GM23248 (cell line): ENCODE data around the gene BAG1. TPM values are rescaled to one million over a fixed set of nuclear protein-coding genes. Genes with fewer than 3 reads are reported as not detected.

Experiments used
- DNase-seq: peaks from one replicate; pipeline ENCODE4 v3.0.0-alpha.2; 2015
- H2AFZ ChIP-seq: fragments of 200-600 bp; sonication (generic); 2 replicates; pipeline ENCODE4 v1.6.1; 2016; ENCODE audit warnings: antibody characterized with exemption
- H3F3A ChIP-seq: fragments of 200-600 bp; sonication (generic); 2 replicates; pipeline ENCODE4 v1.6.1; 2016; ENCODE audit warnings: mild to moderate bottlenecking, antibody characterized with exemption, mixed run types; ENCODE audit not compliant: insufficient read depth
- H3K27ac ChIP-seq: fragments of 200-600 bp; sonication (generic); 2 replicates; pipeline ENCODE4 v1.5.1; 2016; ENCODE audit warnings: mild to moderate bottlenecking
- H3K27me3 ChIP-seq: fragments of 200-600 bp; sonication (generic); replicated peaks from 2 replicates; pipeline ENCODE4 v1.6.1; 2016; ENCODE audit warnings: mild to moderate bottlenecking; ENCODE audit not compliant: insufficient read depth
- H3K36me3 ChIP-seq: fragments of 200-600 bp; sonication (generic); 2 replicates; pipeline ENCODE4 v1.6.1; 2016; ENCODE audit warnings: low read depth, mild to moderate bottlenecking
- H3K4me1 ChIP-seq: fragments of 200-600 bp; sonication (generic); 2 replicates; pipeline ENCODE4 v1.6.1; 2016; ENCODE audit warnings: mild to moderate bottlenecking; ENCODE audit not compliant: insufficient read depth
- H3K4me2 ChIP-seq: fragments of 200-600 bp; sonication (generic); one replicate; pipeline ENCODE4 v1.6.1; 2016; ENCODE audit warnings: mild to moderate bottlenecking; ENCODE audit not compliant: unreplicated experiment
- H3K4me3 ChIP-seq: fragments of 200-600 bp; sonication (generic); 2 replicates; pipeline ENCODE4 v1.5.1; 2016; ENCODE audit warnings: mild to moderate bottlenecking
- H3K79me2 ChIP-seq: fragments of 200-600 bp; sonication (generic); 2 replicates; pipeline ENCODE4 v1.6.1; 2016; ENCODE audit warnings: mild to moderate bottlenecking; ENCODE audit not compliant: insufficient read depth
- H3K9ac ChIP-seq: fragments of 200-600 bp; sonication (generic); 2 replicates; pipeline ENCODE4 v1.6.1; 2016; ENCODE audit warnings: mild to moderate bottlenecking
- H3K9me2 ChIP-seq: fragments of 200-600 bp; sonication (generic); 2 replicates; pipeline ENCODE4 v1.6.1; 2016; ENCODE audit warnings: mixed run types, mild to moderate bottlenecking, moderate library complexity; ENCODE audit not compliant: insufficient read depth
- H3K9me3 ChIP-seq: fragments of 200-600 bp; sonication (generic); one replicate; pipeline ENCODE4 v1.6.1; 2017; ENCODE audit warnings: low read depth
- H4K20me1 ChIP-seq: fragments of 200-600 bp; sonication (generic); 2 replicates; pipeline ENCODE4 v1.6.0; 2016; ENCODE audit not compliant: insufficient read depth
- EZH2 ChIP-seq: fragments of 200-600 bp; sonication (generic); IDR thresholded peaks from 2 replicates; pipeline ENCODE4 v1.6.1; 2018; ENCODE audit warnings: antibody characterized with exemption, mild to moderate bottlenecking; ENCODE audit not compliant: insufficient read depth, poor library complexity, severe bottlenecking
- EZH2phosphoT487 ChIP-seq: fragments of 200-600 bp; sonication (generic); IDR thresholded peaks from 2 replicates; pipeline ENCODE4 v1.6.1; 2018; ENCODE audit warnings: antibody characterized with exemption, moderate library complexity, mild to moderate bottlenecking, low read depth; ENCODE audit not compliant: insufficient read depth
- WGBS, 2 experiments: methylation state at CpG; one replicate each; pipeline ENCODE4 v1.1.6; 2015 to 2017; ENCODE audit warnings: low lambda C conversion rate in 2 of 2, low coverage in 1 of 2; ENCODE audit errors: missing lambda C conversion rate in 2 of 2; 5-methylcytosine and 5-hydroxymethylcytosine counted together
- in situ Hi-C: fragments of 300-500 bp; cut with MboI; formaldehyde crosslinking; loops from 2 replicates; pipeline ENCODE4 v1.15.0; 2020
- polyA plus RNA-seq: library from polyadenylated mRNA; unstranded; fragments of >200 nt; fragmentation: Nextera tagmentation; extraction: Ambion mirVana; gene quantifications from 2 replicates; pipeline ENCODE4 v1.2.1, GENCODE V29; 2016
- total RNA-seq: library from RNA; depleted of rRNA; stranded (reverse); fragments of >200 nt; shearing (Covaris generic); gene quantifications from 2 replicates; pipeline ENCODE4 v1.2.3, GENCODE V29; 2014

BAG1 gene
- total and polyA plus RNA-seq, 2 experiments from 2014 or later, result 38.2 to 49.7 TPM

GRCh38 chr9:33277484-33277883 lies 13.0 kb upstream of the BAG1 start:
- H2AFZ ChIP-seq, result no peak overlapping the region

GRCh38 chr9:33273972-33274328 lies 9.4 kb upstream of the BAG1 start:
- 96 to 98% methylated on average over 2 of the region's 2 CpGs for WGBS, 2 experiments
- DNase-seq, result peak; percentile 23
- Histone ChIP-seq H3K79me2 (peaks cover 35% of the 10 kb centered on the region), H3K9ac (no peak overlapping the region), H2AFZ (no peak overlapping the region), H3F3A (0 out of 2 replicates have a peak, but pooled peaks cover 8% of the 10 kb centered on the region), H4K20me1 (no peaks in the 10 kb centered on the region), H3K4me3 (no peak overlapping the region), H3K9me3 (no peaks in the 10 kb centered on the region), H3K27ac (no peak overlapping the region), H3K36me3 (peaks cover 85% of the 10 kb centered on the region), H3K4me1 (no peaks in the 10 kb centered on the region), H3K27me3 (no peaks in the 10 kb centered on the region), H3K9me2 (no peaks in the 10 kb centered on the region), H3K4me2 (no peak overlapping the region)
- in situ Hi-C loops, result no loop called here
- TF ChIP-seq EZH2, result no peak
- TF ChIP-seq EZH2phosphoT487, result no peak

More at GRCh38 chr9:33277484-33277883, 13.0 kb upstream of the BAG1 start:
- Histone ChIP-seq H3K27me3 (no peaks in the 10 kb centered on the region), H3K9me2 (no peaks in the 10 kb centered on the region), H3K4me2 (no peak overlapping the region), H3K4me1 (no peaks in the 10 kb centered on the region), H3K27ac (no peak overlapping the region), H3K9me3 (no peaks in the 10 kb centered on the region), H4K20me1 (no peaks in the 10 kb centered on the region), H3F3A (peaks cover 12% of the 10 kb centered on the region; the same call in 1 of the 2 replicates), H3K36me3 (peaks cover 84% of the 10 kb centered on the region), H3K79me2 (peaks cover 20% of the 10 kb centered on the region; the same call in 1 of the 2 replicates), H3K4me3 (no peak overlapping the region), H3K9ac (no peak overlapping the region)
- 96 to 98% methylated on average over 4 of the region's 4 CpGs for WGBS, 2 experiments
- in situ Hi-C loops, result no loop called here
- no peak for TF ChIP-seq EZH2
- TF ChIP-seq EZH2phosphoT487, result no peak
- no peak for DNase-seq

- WGBS, 2 experiments, result 47 to 59% methylated on average over 3 of the region's 3 CpGs
- no peaks in the 10 kb centered on the region for H3K27me3 ChIP-seq
- no peaks in the 10 kb centered on the region for H3K9me2 ChIP-seq
- H4K20me1 ChIP-seq, result no peaks in the 10 kb centered on the region
- TF ChIP-seq EZH2phosphoT487 (no peak), EZH2 (no peak)
- H2AFZ ChIP-seq, result no peak overlapping the region
- no peak overlapping the region for H3K27ac ChIP-seq
- no peak overlapping the region for H3K4me2 ChIP-seq
- no peak overlapping the region for H3K4me3 ChIP-seq
- H3K4me1 ChIP-seq, result no peaks in the 10 kb centered on the region
- H3K9ac ChIP-seq, result 0 out of 2 replicates have a peak overlapping the region, but pooled peaks have one; percentile 2
- no peaks in the 10 kb centered on the region for H3K9me3 ChIP-seq
- peaks cover 41% of the 10 kb centered on the region for H3K79me2 ChIP-seq
- 0 out of 2 replicates have a peak, but pooled peaks cover 8% of the 10 kb centered on the region for H3F3A ChIP-seq
- in situ Hi-C loops, result no loop called here
- H3K36me3 ChIP-seq, result peaks cover 85% of the 10 kb centered on the region
- DNase-seq, result no peak
Observed at GRCh38 chr9:33273266-33273971, 8.9 kb upstream of the BAG1 start.

GRCh38 chr9:33272061-33272460 lies 7.6 kb upstream of the BAG1 start:
- no peak overlapping the region for H3K27ac ChIP-seq
- WGBS, 2 experiments, result 95 to 100% methylated on average over 1 of the region's 1 CpG
- no peak for DNase-seq
- H3K9ac ChIP-seq, result no peak overlapping the region
- H3K79me2 ChIP-seq, result peaks cover 54% of the 10 kb centered on the region
- H3K27me3 ChIP-seq, result no peaks in the 10 kb centered on the region
- TF ChIP-seq EZH2, result no peak
- TF ChIP-seq EZH2phosphoT487, result no peak
- H3K4me1 ChIP-seq, result no peaks in the 10 kb centered on the region
- H3K4me2 ChIP-seq, result no peak overlapping the region
- H3K9me2 ChIP-seq, result no peaks in the 10 kb centered on the region
- H3F3A ChIP-seq, result 0 out of 2 replicates have a peak, but pooled peaks cover 8% of the 10 kb centered on the region
- in situ Hi-C loops, result no loop called here
- no peak overlapping the region for H3K4me3 ChIP-seq
- H3K36me3 ChIP-seq, result peaks cover 82% of the 10 kb centered on the region
- no peaks in the 10 kb centered on the region for H3K9me3 ChIP-seq
- no peaks in the 10 kb centered on the region for H4K20me1 ChIP-seq
- H2AFZ ChIP-seq, result no peak overlapping the region
